Stimulated activated CD8-positive, alpha-beta memory T cell treated with anti-CD3 and anti-CD28 coated beads, Interleukin-12 subunit alpha, Interleukin-12 subunit beta, amount 100 ng/mL, for 4 hours (primary cell): ENCODE results near the gene PYGO2.
"Not testable (repeated sequence)": the region's sequence is repeated elsewhere in the genome, so short reads cannot be mapped to it uniquely, and the experiment has no call there.

Experiments
- DNase-seq: peaks from one replicate; pipeline ENCODE4 v3.0.0-alpha.2; 2020; ENCODE audit warnings: low read depth

PYGO2 gene

DNA sequence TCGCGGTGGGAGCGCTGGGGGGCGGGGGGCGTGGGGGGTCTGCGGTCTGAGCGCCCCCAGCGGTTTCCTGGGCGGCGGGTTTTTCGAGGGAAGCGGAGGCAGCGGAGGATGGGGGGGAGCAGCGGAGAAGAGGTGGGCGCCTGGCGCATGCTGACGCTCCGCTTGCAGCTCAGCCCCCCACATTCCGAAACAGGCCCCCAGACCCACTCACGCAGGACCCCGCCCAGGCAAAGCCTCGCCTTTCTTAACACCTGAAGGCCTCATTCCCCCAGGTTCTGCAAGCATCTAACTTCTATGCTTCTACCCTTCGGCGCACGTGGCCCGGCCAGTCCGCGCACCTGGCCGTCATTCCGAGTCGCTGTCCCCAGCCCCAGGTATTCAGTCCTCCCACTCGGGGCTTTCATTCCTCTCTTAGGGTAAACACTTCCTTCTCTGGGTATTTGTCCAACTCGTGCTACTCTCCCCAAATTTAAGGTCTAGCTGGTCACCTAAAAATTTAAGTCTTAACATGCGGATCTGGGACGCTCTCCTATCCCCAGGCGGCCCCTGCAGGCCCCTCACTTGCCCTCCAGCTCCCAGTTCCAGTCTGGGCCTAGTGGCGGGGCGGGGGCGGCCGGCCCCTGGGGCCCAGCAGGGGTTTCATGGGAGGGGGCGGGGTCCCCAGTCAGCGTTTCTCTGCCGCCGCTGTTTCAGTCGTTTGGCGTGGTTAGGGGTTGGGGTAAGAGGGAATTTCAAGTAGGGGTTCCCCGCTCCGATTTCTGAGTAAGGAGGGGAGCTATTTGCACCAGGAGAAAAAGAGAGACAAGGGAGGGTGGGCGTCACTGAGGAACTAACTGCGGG is 38.2 kb upstream of the PYGO2 start:
- no peak for DNase-seq

DNA sequence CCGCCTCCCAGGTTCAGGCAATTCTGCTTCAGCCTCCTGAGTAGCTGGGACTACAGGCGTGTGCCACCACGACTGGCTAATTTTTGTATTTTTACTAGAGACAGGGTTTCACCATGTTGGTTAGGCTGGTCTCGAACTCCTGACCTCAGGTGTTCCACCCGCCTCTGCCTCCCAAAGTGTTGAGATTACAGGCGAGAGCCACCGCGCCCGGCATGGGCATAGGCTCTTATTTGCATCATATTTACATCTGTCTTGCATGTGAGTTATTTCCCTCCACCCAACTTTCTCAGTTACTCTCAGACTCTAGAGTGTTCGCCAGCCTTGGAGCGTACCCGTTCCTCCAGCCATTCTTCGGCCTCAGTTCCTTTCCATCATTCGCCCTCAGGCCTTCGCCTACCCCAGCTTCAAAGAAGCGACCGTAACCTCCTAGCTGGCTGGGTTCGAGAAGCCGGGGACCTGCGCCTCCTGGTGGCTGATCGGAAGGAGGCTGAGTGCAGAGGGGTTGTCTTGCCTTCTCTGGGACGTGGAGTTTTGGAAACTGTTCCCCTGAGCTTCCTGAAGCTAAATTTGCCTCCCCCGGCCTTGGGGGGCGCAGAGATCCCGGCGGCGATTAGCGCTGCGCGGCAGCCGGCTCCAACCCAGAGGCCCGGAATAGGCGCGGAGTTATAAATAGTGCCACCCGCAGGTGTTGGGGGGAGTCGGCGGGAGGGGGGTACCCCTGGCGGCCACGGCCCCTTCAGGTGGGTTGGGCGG is 37.4 kb upstream of the PYGO2 start:
- peak; percentile 58 for DNase-seq

DNA sequence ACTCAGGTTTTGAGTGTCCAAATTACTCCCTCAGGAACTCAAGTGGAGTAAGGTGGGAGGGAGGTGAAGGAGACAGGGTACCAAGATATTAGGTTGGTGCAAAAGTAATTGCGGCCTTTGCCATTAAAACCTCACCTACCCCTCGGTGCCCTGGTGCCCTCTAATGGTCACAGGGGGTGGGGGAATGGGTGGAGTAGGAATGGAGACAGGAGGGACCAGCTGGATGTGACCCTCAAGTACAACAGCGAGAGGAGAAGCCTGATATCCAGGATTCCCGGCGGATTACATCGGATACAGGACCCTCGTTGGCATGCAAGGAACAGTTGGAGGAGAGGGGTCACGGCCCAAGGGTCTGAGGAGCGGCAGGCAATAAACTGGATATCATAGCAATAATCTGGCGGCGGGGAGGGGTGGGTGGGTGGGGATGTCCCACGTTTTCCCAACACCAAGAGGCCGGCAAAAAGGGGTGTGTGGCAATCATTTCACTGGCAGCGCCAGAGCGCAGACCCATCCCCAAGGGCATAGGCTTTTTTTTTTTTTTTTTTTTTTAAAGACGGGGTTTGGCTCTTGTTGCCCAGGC is 36.7 kb upstream of the PYGO2 start:
- DNase-seq: no peak

DNA sequence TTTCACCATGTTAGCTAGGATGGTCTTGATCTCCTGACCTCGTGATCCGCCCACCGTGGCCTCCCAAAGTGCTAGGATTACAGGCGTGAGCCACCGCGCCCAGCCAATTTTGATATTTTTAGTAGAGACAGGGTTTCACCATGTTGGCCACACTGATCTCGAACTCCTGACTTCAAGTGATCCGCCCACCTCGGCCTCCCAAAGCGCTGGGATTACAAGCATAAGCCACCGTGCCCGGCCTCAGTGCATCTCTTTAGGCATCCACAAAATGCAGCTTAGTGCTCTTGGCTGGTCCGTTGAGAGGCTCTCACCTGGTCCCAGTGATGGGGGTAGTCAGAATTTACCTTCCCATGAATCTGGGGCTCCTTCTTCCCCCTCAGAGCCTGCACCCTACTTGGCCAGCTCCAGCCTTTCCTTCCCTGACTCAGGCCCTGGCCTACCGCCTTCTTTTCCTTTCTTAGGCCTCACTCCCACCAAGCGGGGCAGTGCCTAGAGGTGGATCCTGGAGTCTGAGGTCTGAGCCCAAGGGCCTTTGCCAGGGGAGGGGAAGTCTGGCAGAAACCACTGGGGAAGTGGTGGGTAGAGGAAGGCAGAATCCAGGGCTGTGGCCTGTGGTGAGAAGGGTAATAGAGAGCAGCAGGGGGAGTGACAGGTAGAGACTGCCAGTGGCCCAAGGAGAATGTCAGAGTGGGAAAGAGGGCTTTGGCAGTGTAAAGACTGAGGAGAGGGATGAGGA is 35.6 kb upstream of the PYGO2 start:
- DNase-seq: no peak

DNA sequence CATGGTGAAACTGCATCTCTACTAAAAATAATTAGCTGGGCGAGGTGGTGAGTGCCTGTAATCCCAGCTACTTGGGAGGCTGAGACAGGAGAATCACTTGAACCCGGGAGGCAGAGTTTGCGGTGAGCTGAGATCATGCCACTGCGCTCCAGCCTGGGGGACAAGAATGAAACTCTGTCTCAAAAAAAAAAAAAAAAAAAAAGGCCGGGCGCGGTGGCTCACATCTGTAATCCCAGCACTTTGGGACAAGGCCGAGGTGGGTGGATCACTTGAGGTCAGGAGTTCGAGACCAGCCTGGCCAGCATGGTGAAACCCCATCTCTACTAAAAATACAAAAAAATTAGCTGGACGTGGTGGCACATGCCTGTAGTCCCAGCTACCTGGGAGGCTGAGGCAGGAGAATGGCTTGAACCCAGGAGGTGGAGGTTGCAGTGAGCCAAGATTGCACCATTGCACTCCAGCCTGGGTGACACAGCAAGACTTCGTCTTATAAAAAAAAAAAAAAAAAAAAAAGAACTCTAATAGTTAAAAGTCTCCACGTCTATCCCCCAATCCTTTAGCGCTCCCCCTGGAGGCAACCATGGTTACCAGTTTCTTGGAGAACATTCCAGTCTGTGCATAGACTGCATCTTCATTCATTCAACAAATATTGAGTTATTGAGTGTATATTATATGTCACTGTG is 33.9 kb upstream of the PYGO2 start:
- DNase-seq: not testable (repeated sequence)

DNA sequence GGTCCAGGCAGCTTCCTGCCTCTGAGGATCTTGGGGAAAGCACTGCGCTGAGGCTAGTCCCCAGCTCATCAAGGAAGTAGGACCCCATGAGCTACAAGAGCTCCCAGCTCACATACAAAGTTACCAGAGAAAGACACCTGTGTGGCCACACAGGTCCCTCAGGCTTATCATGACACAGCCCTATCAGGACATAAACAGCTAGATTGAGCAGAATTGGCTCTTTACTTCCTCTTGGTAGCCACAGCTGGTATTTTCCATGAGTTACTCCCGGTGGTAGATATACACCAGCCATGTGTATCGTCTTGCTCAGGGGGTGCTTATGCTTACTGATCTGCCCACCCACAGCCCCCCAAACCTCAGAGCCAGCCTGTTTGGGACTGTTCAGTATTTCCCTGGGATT is 33.0 kb upstream of the PYGO2 start:
- DNase-seq: no peak

DNA sequence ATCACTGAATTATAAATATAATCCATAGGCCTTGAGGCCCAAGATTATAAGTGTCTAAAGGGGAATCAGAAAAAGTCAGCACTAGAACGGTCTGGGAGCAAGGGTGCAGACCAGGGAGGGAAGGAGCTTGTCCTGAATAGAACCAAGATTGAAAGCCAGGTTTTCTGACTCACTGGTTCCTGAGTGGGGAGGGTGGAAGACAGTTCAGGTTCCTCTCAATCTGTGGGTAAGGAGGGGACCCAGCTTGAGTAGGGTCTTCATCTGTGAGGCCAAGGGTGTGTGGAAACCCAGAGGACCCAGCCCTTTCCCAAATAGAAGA is 32.6 kb upstream of the PYGO2 start:
- DNase-seq: no peak

DNA sequence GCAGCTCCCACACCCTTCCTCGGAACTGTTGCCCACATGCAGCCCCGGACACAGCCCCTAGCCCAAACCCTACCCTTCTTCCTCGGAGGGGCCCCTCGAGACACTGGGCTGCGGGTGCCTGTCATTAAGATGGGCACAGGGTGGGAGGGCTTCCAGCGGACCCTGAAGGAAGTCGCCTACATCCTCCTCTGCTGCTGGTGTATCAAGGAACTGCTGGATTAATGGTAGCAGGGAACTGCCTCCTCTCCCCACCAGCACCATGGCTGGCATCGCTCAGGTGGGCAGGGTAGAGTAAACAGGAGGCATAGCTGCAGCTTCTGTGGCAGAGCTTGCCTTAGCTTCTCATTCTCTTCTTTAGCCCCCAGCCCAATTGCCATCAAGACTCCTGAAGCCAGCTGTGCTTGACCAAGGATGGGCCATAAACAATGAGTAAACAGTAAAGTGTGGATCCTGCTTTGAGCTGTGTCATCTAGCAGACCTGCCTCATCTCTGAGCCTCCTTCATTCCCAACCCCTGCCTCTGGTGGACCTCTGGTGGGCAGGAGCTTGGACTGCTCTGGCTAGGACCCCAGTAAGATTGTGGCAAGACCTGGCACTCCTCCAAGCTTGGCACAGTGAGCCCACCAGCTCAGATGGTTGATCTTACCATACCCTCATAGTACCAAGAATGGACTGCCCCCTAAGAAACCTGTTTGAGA is 32.1 kb upstream of the PYGO2 start, which contains the start of gene LENEP:
Gene LENEP (plus strand): TSS at position 15 of the 697 bp plus-strand sequence. CDS start 22 bp downstream, at position 37.
- DNase-seq: no peak

DNA sequence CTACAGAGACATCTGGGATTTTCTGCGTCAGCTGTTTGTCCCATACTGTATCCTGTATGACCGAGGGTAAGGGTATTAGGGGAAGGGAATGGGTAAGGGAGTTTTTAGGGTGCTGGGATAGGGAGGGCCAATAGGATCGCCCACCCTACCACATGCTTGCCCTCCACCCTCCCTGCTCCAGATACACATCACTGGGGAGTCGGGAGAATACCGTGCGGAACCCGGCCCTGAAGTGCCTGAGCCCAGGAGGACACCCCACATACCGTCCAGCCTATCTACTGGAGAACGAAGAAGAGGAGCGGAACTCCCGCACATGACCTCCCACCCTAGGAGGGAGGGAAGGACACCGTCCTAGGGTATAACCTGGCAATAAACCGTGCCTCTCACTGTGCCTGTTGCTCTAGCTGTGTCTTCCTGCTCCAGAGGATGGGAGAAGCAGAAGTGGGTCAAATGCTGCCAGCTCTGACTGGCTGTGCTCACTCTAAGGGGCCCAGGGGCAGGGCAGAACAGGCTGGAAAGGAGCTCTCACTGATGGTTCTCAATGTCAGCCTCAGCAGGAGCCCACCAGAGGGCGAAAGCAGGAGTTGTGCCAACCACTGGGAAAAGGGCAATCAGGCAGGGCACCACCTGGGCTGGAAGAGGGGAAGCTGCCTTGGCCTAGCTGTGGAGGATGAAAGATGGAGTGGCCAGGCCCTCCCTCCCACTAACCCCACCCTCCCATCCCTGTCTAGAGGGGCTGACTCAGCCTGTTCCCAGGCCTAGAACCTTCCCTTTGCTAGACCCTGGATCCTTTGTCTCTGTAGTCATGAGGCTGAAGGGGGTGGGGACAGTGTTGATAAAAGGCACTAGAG is 31.4 kb upstream of the PYGO2 start:
- no peak for DNase-seq

DNA sequence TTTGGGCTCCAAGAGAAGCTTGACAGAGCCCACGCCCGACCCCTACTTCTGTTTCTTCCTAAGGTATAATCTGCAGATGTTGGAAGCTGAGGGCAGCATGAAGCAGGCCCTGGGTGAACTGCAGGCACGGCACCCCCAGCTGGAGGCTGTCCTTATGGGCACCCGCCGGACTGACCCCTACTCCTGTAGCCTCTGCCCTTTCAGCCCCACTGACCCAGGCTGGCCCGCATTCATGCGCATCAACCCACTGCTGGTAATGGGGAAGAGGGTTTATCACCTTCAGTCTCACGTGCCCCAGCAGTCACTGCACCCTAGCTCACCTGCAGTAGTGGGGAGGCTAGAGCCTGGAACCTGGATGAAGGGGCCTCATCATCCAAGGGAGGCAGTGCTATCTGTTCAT is 28.7 kb upstream of the PYGO2 start:
- DNase-seq: no peak

DNA sequence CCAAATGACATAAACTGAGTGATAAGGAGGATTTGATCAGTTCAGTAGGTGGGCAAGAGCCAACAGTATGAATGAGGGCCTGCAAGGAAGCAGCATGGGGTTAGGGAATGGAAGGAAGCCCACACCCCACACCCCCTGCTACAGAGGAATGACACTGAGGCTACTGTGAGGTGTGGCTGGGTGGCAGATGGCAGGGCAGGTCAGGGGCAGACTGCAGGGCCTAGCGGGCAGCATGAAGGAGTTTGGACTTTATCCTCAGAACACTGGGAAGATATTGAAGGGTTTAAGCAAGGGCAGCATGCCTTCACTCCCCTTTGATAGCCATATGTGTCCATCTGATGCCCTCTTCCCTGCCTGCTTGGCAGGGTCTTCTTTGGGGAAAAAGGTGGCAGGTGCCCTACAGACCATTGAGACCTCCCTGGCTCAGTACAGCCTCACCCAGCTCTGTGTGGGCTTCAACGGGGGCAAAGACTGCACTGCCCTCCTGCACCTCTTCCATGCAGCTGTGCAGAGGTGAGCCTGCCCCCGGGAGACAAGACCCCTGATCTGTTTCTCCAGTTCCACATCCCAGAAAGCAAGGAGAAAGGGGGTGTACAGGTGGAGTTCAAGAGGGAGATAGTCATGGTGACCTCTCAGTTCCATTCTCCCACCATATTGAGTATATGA is 27.7 kb upstream of the PYGO2 start:
- DNase-seq: no peak

DNA sequence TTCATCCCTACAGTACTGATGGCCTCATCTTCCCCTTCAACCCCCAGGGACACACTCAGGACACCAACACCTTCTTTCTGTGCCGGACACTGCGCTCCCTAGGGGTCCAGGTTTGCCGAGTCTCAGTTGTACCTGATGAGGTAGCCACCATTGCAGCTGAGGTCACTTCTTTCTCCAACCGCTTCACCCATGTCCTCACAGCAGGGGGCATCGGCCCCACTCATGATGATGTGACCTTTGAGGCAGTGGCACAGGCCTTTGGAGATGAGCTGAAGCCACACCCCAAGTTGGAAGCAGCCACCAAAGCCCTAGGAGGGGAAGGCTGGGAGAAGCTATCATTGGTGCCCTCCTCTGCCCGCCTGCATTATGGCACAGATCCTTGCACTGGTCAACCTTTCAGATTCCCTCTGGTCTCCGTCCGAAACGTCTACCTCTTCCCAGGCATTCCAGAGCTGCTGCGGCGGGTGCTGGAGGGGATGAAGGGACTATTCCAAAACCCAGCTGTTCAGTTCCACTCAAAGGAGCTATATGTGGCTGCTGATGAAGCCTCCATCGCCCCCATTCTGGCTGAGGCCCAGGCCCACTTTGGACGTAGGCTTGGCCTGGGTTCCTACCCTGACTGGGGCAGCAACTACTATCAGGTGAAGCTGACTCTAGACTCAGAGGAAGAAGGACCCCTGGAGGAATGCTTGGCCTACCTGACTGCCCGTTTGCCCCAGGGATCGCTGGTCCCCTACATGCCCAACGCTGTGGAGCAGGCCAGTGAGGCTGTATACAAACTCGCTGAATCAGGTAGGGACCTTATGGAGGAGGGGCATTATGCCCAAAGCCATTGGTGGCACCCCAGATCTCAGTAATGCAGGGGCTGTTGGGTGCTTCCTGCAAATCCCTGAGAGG is 26.7 kb upstream of the PYGO2 start:
- DNase-seq: no peak

DNA sequence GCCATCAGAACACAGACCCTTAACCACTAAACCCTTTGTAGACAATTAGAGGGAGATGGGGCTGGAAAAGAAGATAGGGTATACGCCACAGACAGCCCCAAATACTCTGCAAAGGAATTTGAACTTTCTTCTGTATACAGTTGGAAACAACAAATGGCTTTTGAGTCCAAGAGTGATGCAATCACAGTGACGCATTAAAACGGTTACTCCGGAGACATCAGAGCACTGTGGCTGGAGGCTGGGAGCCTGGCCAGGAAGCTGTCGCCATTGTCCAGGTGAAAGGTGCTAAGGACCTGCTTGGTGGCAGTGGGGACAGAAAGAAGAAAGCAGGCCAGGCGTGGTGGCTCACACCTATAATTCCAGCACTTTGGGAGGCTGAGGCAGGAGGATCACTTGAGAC is 25.7 kb upstream of the PYGO2 start:
- DNase-seq: no peak

DNA sequence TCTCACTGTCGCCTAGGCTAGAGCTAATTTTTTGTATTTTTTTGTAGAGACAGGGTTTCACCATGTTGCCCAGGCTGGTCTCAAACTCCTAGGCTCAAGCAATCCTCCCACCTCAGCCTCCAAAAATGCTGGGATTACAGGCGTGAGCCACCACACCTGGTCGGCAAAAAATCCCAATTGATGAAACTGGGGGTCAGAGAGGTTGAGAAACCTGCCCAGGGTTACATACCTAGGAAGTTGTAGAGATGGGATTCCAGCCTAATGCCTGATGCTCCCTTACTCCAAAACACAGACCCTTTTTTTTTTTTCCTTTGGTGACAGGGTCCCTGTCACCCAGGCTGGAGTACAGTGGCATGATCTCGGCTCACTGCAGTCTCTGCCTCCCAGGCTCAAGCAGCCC is 25.2 kb upstream of the PYGO2 start:
- not testable (repeated sequence) for DNase-seq

DNA sequence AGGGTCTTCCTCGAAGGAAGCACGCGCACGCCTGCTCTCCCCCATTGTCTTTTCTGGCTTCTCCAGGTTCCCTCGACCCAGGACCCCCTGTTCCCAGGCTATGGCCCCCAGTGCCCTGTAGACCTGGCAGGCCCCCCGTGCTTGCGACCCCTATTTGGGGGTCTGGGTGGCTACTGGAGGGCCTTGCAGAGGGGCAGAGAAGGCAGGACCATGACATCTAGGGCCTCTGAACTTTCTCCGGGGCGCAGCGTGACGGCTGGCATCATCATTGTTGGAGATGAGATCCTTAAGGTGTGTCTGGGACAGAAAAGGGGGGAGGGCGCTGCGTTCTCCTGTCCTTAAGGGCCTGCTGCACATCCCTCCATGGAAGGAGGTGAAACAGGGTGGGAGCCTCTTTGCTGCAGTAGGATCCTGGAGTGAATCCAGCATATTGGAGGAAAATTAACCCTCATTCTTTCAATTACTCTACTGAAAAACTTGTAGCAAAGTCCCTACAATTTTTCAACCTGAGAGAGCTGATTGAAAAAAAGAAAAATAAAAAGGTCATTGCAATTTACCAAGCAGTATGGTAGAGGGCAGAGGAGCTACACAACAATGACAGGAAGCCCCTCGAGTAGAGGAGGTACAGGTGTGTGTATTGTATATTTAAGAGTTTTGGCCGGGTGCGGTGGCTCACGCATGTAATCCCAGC is 22.3 kb upstream of the PYGO2 start:
- no peak for DNase-seq

DNA sequence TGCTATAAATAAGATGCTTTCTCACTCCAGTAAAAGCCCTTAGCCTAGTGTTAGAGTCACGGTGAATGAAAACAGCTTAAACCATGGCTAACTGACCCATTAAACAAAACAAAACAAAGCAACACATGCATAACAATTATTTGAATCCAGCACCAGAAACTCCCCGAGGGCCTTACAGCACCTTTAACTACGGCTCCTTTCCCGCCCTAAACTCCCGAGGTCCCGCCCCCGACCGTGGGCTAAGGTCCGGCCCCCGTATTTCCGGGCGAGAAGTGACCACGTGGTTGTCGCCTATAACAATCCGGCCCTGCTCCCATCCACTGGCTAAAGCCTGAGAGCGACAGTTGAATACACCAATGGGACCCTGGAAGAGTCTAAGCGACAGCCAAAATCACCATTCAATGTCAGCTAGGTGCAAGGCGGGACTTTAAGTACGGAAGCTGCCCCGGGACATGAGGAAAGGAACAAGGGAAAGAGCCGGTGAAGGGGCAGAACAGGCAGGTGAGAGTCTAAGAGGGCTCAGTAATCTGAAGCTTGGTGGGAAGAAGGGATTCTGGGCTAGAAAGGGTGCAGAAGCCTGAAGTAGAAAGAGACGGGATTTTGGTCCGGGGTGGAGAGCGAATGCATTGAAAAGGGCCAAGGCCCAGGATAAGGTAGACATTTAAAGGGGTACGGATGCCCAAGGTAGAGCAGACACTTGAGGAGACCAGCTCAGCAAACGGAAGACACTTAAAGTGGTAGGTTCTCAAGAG is 21.5 kb upstream of the PYGO2 start, which contains the start of gene FLAD1:
Gene FLAD1 (plus strand): TSS at position 448 of the 752 bp plus-strand sequence. CDS start 351 bp downstream, outside the sequence.
- peak; percentile 89 for DNase-seq

DNA sequence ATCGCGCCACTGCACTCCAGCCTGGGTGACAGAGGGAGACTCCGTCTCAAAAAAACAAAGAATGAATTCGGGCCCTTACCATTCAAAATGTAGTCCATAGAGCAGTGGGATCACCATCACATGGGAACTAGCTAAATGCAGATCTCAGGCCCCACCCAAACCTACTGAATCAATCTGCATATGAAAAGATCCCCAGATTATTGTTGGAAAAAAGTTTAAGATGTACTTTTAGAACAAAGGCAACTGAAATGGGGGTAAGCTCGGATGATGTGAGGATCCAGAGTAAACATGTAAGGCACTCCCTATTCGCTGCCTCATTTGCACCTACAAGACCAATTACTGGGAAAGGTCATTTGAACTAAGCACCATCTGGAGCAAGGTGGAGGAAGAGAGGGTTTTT is 20.8 kb upstream of the PYGO2 start:
- DNase-seq: no peak
